ENCODE results near the gene CEP63. TPM values are rescaled to one million over a fixed set of nuclear protein-coding genes. Genes with fewer than 3 reads are reported as not detected.
A peak's percentile ranks its signal among the peaks of the same experiment; 100 is the strongest.

The CEP63 gene
- total RNA-seq, 1 experiment from 2014 or later: 37.4 TPM

GRCh38 chr3:134483195-134483900, 2.5 kb upstream of the CEP63 start:
- Mint-ChIP-seq H3K27ac (ENCODE audit: unreplicated experiment) (peak overlapping the region; percentile 41), H3K4me3 (ENCODE audit: low read depth, unreplicated experiment) (no peak overlapping the region), H3K36me3 (ENCODE audit: insufficient read depth, unreplicated experiment) (peaks cover 39% of the 10 kb centered on the region), H3K9me3 (ENCODE audit: low read depth, unreplicated experiment) (no peaks in the 10 kb centered on the region), H3K27me3 (ENCODE audit: unreplicated experiment) (no peaks in the 10 kb centered on the region), H3K4me1 (ENCODE audit: low read depth, unreplicated experiment) (peaks cover 34% of the 10 kb centered on the region)
- TF ChIP-seq CTCF (IDR thresholded peaks at IDR 0.05; ENCODE audit: unreplicated experiment): no peak
- DNase-seq: no peak
- BruUV-seq (replicated peaks): no TSS peak
- CTCF ChIA-PET: interaction anchor here (0.6 to 1.3 kb wide), 2 partner anchors 10 to 11 kb away, joined by 3 to 5 read pairs; no protein-coding TSS in a partner anchor
- intact Hi-C loops (cut with micrococcal nuclease; ENCODE audit: unreplicated experiment): no loop called here

GRCh38 chr3:134485075-134485717, 661 bp upstream of the CEP63 start:
- TF ChIP-seq CTCF (IDR thresholded peaks at IDR 0.05; ENCODE audit: unreplicated experiment): no peak
- H3K27ac Mint-ChIP-seq (ENCODE audit: unreplicated experiment): peak overlapping the region; percentile 86
- TSS peak; percentile 66 for BruUV-seq (replicated peaks)
- no peaks in the 10 kb centered on the region for H3K9me3 Mint-ChIP-seq (ENCODE audit: low read depth, unreplicated experiment)
- H3K4me3 Mint-ChIP-seq (ENCODE audit: low read depth, unreplicated experiment): peak overlapping the region; percentile 74
- H3K4me1 Mint-ChIP-seq (ENCODE audit: low read depth, unreplicated experiment): peaks cover 39% of the 10 kb centered on the region
- CTCF ChIA-PET: interaction anchor here (0.6 to 2.3 kb wide), 8 partner anchors 8 to 1063 kb away, joined by 3 to 8 read pairs (median 4); partner anchors contain the start of gene AMOTL2
- no peaks in the 10 kb centered on the region for H3K27me3 Mint-ChIP-seq (ENCODE audit: unreplicated experiment)
- intact Hi-C loops (cut with micrococcal nuclease; ENCODE audit: unreplicated experiment): loop anchor here (5.0 kb wide), 1 partner anchor 283 kb away; no protein-coding TSS in a partner anchor
- peaks cover 39% of the 10 kb centered on the region for H3K36me3 Mint-ChIP-seq (ENCODE audit: insufficient read depth, unreplicated experiment)
- DNase-seq: peak; percentile 96

GRCh38 chr3:134486577-134487041, 752 bp downstream of the CEP63 start:
- intact Hi-C loops (cut with micrococcal nuclease; ENCODE audit: unreplicated experiment): loop anchor here (5.0 kb wide), 1 partner anchor 284 kb away; no protein-coding TSS in a partner anchor
- TSS peak; percentile 58 for BruUV-seq (replicated peaks)

More at GRCh38 chr3:134486577-134487041, 752 bp downstream of the CEP63 start:
- no peak for DNase-seq
- no peaks in the 10 kb centered on the region for H3K9me3 Mint-ChIP-seq (ENCODE audit: low read depth, unreplicated experiment)
- H3K4me1 Mint-ChIP-seq (ENCODE audit: low read depth, unreplicated experiment): peaks cover 39% of the 10 kb centered on the region
- peak overlapping the region; percentile 74 for H3K4me3 Mint-ChIP-seq (ENCODE audit: low read depth, unreplicated experiment)
- TF ChIP-seq CTCF (IDR thresholded peaks at IDR 0.05; ENCODE audit: unreplicated experiment): no peak
- H3K27me3 Mint-ChIP-seq (ENCODE audit: unreplicated experiment): no peaks in the 10 kb centered on the region
- H3K27ac Mint-ChIP-seq (ENCODE audit: unreplicated experiment): peak overlapping the region; percentile 86
- H3K36me3 Mint-ChIP-seq (ENCODE audit: insufficient read depth, unreplicated experiment): peaks cover 39% of the 10 kb centered on the region
- CTCF ChIA-PET: interaction anchor here (0.5 to 2.3 kb wide), 8 partner anchors 9 to 285 kb away, joined by 3 to 8 read pairs (median 3); partner anchors contain the start of gene AMOTL2
